ENCODE measurements around the gene ZNF425.

ZNF425 gene

DNA sequence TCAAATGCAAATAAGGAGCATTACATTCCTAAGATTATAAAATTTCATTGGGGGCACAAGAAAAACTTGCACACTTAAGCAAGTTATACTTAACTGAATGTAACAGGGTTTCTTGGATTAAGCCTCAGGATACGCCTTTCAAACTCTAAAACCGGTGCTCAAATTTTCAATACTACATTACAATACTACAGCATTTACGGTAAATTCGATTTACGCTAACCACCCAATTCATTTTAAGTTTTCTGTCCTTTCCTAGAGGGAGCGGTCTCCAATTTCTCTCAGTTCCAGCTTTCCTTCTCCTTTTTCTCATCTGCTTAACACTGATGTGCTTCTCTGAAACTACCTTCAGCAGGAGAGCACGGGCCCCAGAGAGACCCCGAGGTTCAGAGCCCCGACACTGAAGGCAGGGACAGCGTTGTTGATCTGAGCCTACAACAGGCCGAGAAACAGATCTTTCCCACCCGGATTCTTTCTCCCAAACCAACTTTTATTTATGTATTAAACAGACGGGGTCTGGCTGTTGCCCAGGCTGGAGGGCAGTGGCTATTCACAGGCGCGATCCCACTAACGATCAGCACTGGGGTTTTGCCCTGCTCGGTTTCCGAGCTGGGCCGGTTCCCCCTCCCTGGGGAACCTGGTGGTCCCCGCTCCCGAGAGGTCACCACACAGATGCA, 798 bp downstream of the ZNF425 start:
- WGBS: 3% methylated on average over 18 of the region's 21 CpGs
- Histone ChIP-seq H3K4me1 (ENCODE audit: control insufficient read depth, insufficient read depth, low read depth, low read length) (peaks cover 3% of the 10 kb centered on the region), H3K23ac (ENCODE audit: low read length in 2 of 2) (no peak overlapping the region), H2BK120ac (ENCODE audit: low read depth, low read length) (no peak overlapping the region), H3K4ac (ENCODE audit: low read depth in 1 of 2, low read length in 2 of 2) (peak overlapping the region; percentile 69 to 94), H4K8ac (ENCODE audit: low read length) (peak overlapping the region; percentile 96), H2AFZ (ENCODE audit: low read depth, low read length) (peak overlapping the region; percentile 54), H3K9me3 (ENCODE audit: control insufficient read depth, low read length) (no peaks in the 10 kb centered on the region), H4K91ac (ENCODE audit: low read length) (peak overlapping the region; percentile 88), H2BK5ac (ENCODE audit: low read depth, low read length, poor library complexity, severe bottlenecking) (peak overlapping the region; percentile 66), H2BK15ac (ENCODE audit: low read depth, poor library complexity, severe bottlenecking) (no peak overlapping the region), H3K4me3 (ENCODE audit: insufficient read depth in 1 of 2, low read depth in 1 of 2, low read length in 2 of 2) (peak overlapping the region; percentile 87 to 100), H2AK5ac (ENCODE audit: low read length, severe bottlenecking) (no peak overlapping the region), H2BK12ac (ENCODE audit: low read length in 2 of 2) (no peak overlapping the region), H3K9ac (ENCODE audit: low read length) (peak overlapping the region; percentile 98), H3K36me3 (ENCODE audit: control insufficient read depth in 1 of 2, insufficient read depth in 2 of 2, low read depth in 1 of 2, low read length in 2 of 2) (peaks cover 6% of the 10 kb centered on the region in 2 experiments), H3K27ac (ENCODE audit: low read length, poor library complexity, severe bottlenecking) (peak overlapping the region; percentile 82), H3K4me2 (ENCODE audit: low read length, poor library complexity, severe bottlenecking) (peak overlapping the region; percentile 70), H3K18ac (ENCODE audit: low read depth in 1 of 2, low read length in 2 of 2) (peak overlapping the region; percentile 95 to 98), H3K79me1 (replicated peaks; ENCODE audit: low read length, poor library complexity, severe bottlenecking) (peaks cover 13% of the 10 kb centered on the region), H3K27me3 (ENCODE audit: control insufficient read depth in 1 of 2, insufficient read depth in 1 of 2, low read length in 2 of 2) (no peaks in the 10 kb centered on the region), H3K14ac (ENCODE audit: low read length in 2 of 2) (peak overlapping the region in 1 of 2 experiments; percentile 91)
- no peak for DNase-seq

DNA sequence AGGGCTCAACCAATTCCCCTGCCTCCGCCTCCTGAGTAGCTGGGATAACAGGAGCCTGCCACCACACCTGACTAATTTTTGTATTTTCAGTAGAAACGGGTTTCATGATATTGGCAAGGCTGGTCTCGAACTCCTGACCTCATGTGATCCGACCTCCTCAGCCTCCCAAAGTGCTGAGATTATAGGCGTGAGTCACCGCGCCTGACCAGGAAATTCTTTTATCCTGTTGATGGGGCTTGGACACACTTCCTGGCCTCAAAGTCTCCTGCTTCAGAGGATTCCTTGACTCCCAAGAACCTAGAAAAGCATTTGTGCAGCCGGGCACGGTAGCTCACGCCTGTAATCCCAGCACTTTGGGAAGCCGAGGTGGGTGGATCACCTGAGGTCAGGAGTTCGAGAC, 16.2 kb downstream of the ZNF425 start:
- H2BK15ac ChIP-seq (ENCODE audit: low read depth, poor library complexity, severe bottlenecking): no peak overlapping the region
- WGBS: 94% methylated on average over 10 of the region's 12 CpGs

DNA sequence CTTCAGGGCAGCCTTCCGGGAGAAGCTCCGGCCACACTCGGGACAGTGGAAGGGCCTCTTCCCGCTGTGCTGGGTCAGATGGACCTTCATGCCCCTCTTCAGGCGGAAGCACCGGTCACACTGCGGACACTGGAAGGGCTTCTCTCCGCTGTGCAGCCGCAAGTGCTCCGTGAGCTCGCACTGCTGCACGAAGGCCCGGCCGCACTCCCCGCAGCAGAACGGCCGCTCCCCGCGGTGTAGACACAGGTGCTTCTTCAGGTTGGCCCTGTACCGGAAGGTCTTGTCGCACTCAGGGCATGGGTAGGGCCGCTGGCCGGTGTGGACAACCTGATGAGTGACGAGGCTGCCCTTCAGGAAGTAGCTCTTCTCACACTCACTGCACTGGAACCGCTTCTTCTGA, 21.4 kb downstream of the ZNF425 start:
- Histone ChIP-seq H3K23ac (ENCODE audit: low read length in 2 of 2) (no peak overlapping the region), H3K79me1 (replicated peaks; ENCODE audit: low read length, poor library complexity, severe bottlenecking) (no peaks in the 10 kb centered on the region), H2AK5ac (ENCODE audit: low read length, severe bottlenecking) (no peak overlapping the region), H2BK15ac (ENCODE audit: low read depth, poor library complexity, severe bottlenecking) (no peak overlapping the region), H2BK12ac (ENCODE audit: low read length in 2 of 2) (no peak overlapping the region), H3K4me1 (ENCODE audit: control insufficient read depth, insufficient read depth, low read depth, low read length) (no peaks in the 10 kb centered on the region), H3K4me3 (ENCODE audit: insufficient read depth in 1 of 2, low read depth in 1 of 2, low read length in 2 of 2) (no peak overlapping the region), H4K91ac (ENCODE audit: low read length) (no peak overlapping the region), H3K36me3 (ENCODE audit: control insufficient read depth in 1 of 2, insufficient read depth in 2 of 2, low read depth in 1 of 2, low read length in 2 of 2) (peaks cover 22 to 24% of the 10 kb centered on the region in 2 experiments), H3K14ac (ENCODE audit: low read length in 2 of 2) (no peak overlapping the region), H2BK5ac (ENCODE audit: low read depth, low read length, poor library complexity, severe bottlenecking) (no peak overlapping the region), H2BK120ac (ENCODE audit: low read depth, low read length) (no peak overlapping the region), H3K27me3 (ENCODE audit: control insufficient read depth in 1 of 2, insufficient read depth in 1 of 2, low read length in 2 of 2) (no peaks in the 10 kb centered on the region), H4K8ac (ENCODE audit: low read length) (no peak overlapping the region), H3K4me2 (ENCODE audit: low read length, poor library complexity, severe bottlenecking) (no peak overlapping the region), H2AFZ (ENCODE audit: low read depth, low read length) (no peak overlapping the region), H3K18ac (ENCODE audit: low read depth in 1 of 2, low read length in 2 of 2) (no peak overlapping the region), H3K27ac (ENCODE audit: low read length, poor library complexity, severe bottlenecking) (no peak overlapping the region), H3K9ac (ENCODE audit: low read length) (no peak overlapping the region), H3K9me3 (ENCODE audit: control insufficient read depth, low read length) (no peaks in the 10 kb centered on the region), H3K4ac (ENCODE audit: low read depth in 1 of 2, low read length in 2 of 2) (no peak overlapping the region)
- WGBS: 93% methylated on average over 25 of the region's 25 CpGs
- DNase-seq: no peak

More for the DNA sequence above, 16.2 kb downstream of the ZNF425 start:
- no peak overlapping the region for H3K9ac ChIP-seq (ENCODE audit: low read length)
- H3K4me3 ChIP-seq (ENCODE audit: insufficient read depth in 1 of 2, low read depth in 1 of 2, low read length in 2 of 2): no peak overlapping the region
- H3K27ac ChIP-seq (ENCODE audit: low read length, poor library complexity, severe bottlenecking): no peak overlapping the region
- no peak overlapping the region for H4K91ac ChIP-seq (ENCODE audit: low read length)
- no peak overlapping the region for H3K14ac ChIP-seq (ENCODE audit: low read length in 2 of 2)
- no peak overlapping the region for H3K18ac ChIP-seq (ENCODE audit: low read depth in 1 of 2, low read length in 2 of 2)
- no peak overlapping the region for H2BK12ac ChIP-seq (ENCODE audit: low read length in 2 of 2)
- H3K27me3 ChIP-seq (ENCODE audit: control insufficient read depth in 1 of 2, insufficient read depth in 1 of 2, low read length in 2 of 2): no peaks in the 10 kb centered on the region
- H3K79me1 ChIP-seq (replicated peaks; ENCODE audit: low read length, poor library complexity, severe bottlenecking): no peaks in the 10 kb centered on the region
- DNase-seq: no peak
- H3K4ac ChIP-seq (ENCODE audit: low read depth in 1 of 2, low read length in 2 of 2): no peak overlapping the region
- no peak overlapping the region for H3K4me2 ChIP-seq (ENCODE audit: low read length, poor library complexity, severe bottlenecking)
- no peak overlapping the region for H2BK5ac ChIP-seq (ENCODE audit: low read depth, low read length, poor library complexity, severe bottlenecking)
- H3K9me3 ChIP-seq (ENCODE audit: control insufficient read depth, low read length): no peaks in the 10 kb centered on the region
- H3K4me1 ChIP-seq (ENCODE audit: control insufficient read depth, insufficient read depth, low read depth, low read length): no peaks in the 10 kb centered on the region
- H2BK120ac ChIP-seq (ENCODE audit: low read depth, low read length): no peak overlapping the region
- H2AK5ac ChIP-seq (ENCODE audit: low read length, severe bottlenecking): no peak overlapping the region
- peaks cover 8 to 11% of the 10 kb centered on the region in 2 experiments for H3K36me3 ChIP-seq (ENCODE audit: control insufficient read depth in 1 of 2, insufficient read depth in 2 of 2, low read depth in 1 of 2, low read length in 2 of 2)
- H2AFZ ChIP-seq (ENCODE audit: low read depth, low read length): no peak overlapping the region
- H3K23ac ChIP-seq (ENCODE audit: low read length in 2 of 2): no peak overlapping the region
- no peak overlapping the region for H4K8ac ChIP-seq (ENCODE audit: low read length)

DNA sequence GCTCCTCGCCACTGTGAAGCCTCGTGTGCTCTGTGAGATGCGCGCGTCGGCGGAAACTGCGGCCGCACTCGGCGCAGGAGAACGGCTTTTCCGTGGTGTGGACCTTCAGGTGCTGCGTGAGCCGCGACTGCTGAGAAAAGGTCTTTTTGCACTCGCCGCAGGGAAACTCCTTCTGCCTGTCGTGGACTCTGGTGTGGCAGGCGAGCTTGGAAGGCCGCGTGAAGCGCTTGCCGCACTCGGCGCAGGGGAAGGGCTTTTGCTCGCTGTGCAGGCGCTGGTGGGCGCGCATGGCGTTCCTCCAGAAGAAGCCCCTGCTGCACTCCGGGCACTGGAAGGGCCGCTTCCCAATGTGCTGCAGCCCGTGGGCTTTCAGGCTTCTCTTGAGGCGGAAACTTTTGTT, 21.9 kb downstream of the ZNF425 start:
- DNase-seq: no peak
- no peak overlapping the region for H2BK12ac ChIP-seq (ENCODE audit: low read length in 2 of 2)
- H3K14ac ChIP-seq (ENCODE audit: low read length in 2 of 2): no peak overlapping the region
- no peaks in the 10 kb centered on the region for H3K27me3 ChIP-seq (ENCODE audit: control insufficient read depth in 1 of 2, insufficient read depth in 1 of 2, low read length in 2 of 2)
- no peaks in the 10 kb centered on the region for H3K4me1 ChIP-seq (ENCODE audit: control insufficient read depth, insufficient read depth, low read depth, low read length)
- no peak overlapping the region for H3K4me2 ChIP-seq (ENCODE audit: low read length, poor library complexity, severe bottlenecking)
- no peak overlapping the region for H4K8ac ChIP-seq (ENCODE audit: low read length)
- H2AK5ac ChIP-seq (ENCODE audit: low read length, severe bottlenecking): no peak overlapping the region
- H3K9me3 ChIP-seq (ENCODE audit: control insufficient read depth, low read length): no peaks in the 10 kb centered on the region
- no peak overlapping the region for H2AFZ ChIP-seq (ENCODE audit: low read depth, low read length)
- H3K36me3 ChIP-seq (ENCODE audit: control insufficient read depth in 1 of 2, insufficient read depth in 2 of 2, low read depth in 1 of 2, low read length in 2 of 2): peaks cover 22 to 24% of the 10 kb centered on the region in 2 experiments
- no peak overlapping the region for H3K4ac ChIP-seq (ENCODE audit: low read depth in 1 of 2, low read length in 2 of 2)
- 97% methylated on average over 35 of the region's 35 CpGs for WGBS
- H3K27ac ChIP-seq (ENCODE audit: low read length, poor library complexity, severe bottlenecking): no peak overlapping the region
- no peak overlapping the region for H3K23ac ChIP-seq (ENCODE audit: low read length in 2 of 2)
- no peak overlapping the region for H3K9ac ChIP-seq (ENCODE audit: low read length)
- no peak overlapping the region for H3K4me3 ChIP-seq (ENCODE audit: insufficient read depth in 1 of 2, low read depth in 1 of 2, low read length in 2 of 2)
- H2BK15ac ChIP-seq (ENCODE audit: low read depth, poor library complexity, severe bottlenecking): no peak overlapping the region
- H4K91ac ChIP-seq (ENCODE audit: low read length): no peak overlapping the region
- H2BK5ac ChIP-seq (ENCODE audit: low read depth, low read length, poor library complexity, severe bottlenecking): no peak overlapping the region
- no peak overlapping the region for H2BK120ac ChIP-seq (ENCODE audit: low read depth, low read length)
- H3K79me1 ChIP-seq (replicated peaks; ENCODE audit: low read length, poor library complexity, severe bottlenecking): no peaks in the 10 kb centered on the region
- no peak overlapping the region for H3K18ac ChIP-seq (ENCODE audit: low read depth in 1 of 2, low read length in 2 of 2)

Measured in mesenchymal stem cell (in vitro differentiated cells and primary cell).